ENCODE results near the gene BDKRB2.

BDKRB2 gene

GRCh38 chr14:96194262-96194656 lies 10.4 kb upstream of the BDKRB2 start:
- TF ChIP-seq FOXA1 (IDR thresholded peaks at IDR 0.05) (no peak), L3MBTL2 (conservative IDR thresholded peaks at IDR 0.05) (no peak), LEF1 (IDR thresholded peaks at IDR 0.05; ENCODE audit: borderline replicate concordance) (no peak), CTBP1 (IDR thresholded peaks at IDR 0.05; ENCODE audit: borderline replicate concordance) (no peak), BHLHE40 (IDR thresholded peaks at IDR 0.05; ENCODE audit: borderline replicate concordance) (no peak), TARDBP (IDR thresholded peaks at IDR 0.05) (no peak), ZNF384 (IDR thresholded peaks at IDR 0.05) (no peak), HDGF (IDR thresholded peaks at IDR 0.05; ENCODE audit: borderline replicate concordance) (no peak)
- ChIA-PET POLR2A (interaction anchor here (0.7 kb wide), 2 partner anchors 11 to 25 kb away, joined by 3 read pairs; partner anchors contain the start of gene BDKRB2), CTCF (no interaction called here)
- DNase-seq (ENCODE audit: extremely low spot score) = no peak

GRCh38 chr14:96194657-96195431 lies 9.8 kb upstream of the BDKRB2 start:
- ChIA-PET POLR2A (interaction anchor here (0.7 kb wide), 1 partner anchor 10 kb away, joined by 3 read pairs; the partner anchor contains the start of gene BDKRB2), CTCF (no interaction called here)
- no peak for TF ChIP-seq CTBP1 (IDR thresholded peaks at IDR 0.05; ENCODE audit: borderline replicate concordance)
- TF ChIP-seq, protein P1, sequence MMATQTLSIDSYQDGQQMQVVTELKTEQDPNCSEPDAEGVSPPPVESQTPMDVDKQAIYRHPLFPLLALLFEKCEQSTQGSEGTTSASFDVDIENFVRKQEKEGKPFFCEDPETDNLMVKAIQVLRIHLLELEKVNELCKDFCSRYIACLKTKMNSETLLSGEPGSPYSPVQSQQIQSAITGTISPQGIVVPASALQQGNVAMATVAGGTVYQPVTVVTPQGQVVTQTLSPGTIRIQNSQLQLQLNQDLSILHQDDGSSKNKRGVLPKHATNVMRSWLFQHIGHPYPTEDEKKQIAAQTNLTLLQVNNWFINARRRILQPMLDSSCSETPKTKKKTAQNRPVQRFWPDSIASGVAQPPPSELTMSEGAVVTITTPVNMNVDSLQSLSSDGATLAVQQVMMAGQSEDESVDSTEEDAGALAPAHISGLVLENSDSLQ (IDR thresholded peaks at IDR 0.05) = no peak
- TF ChIP-seq FOXA1 (IDR thresholded peaks at IDR 0.05) = no peak
- no peak for DNase-seq (ENCODE audit: extremely low spot score)

- TF ChIP-seq ARNT (IDR thresholded peaks at IDR 0.05) (no peak), TARDBP (IDR thresholded peaks at IDR 0.05) (no peak), ELF4 (IDR thresholded peaks at IDR 0.05) (no peak), L3MBTL2 (conservative IDR thresholded peaks at IDR 0.05) (no peak), FOXK2 (IDR thresholded peaks at IDR 0.05) (no peak), LEF1 (IDR thresholded peaks at IDR 0.05; ENCODE audit: borderline replicate concordance) (no peak), SP1 (IDR thresholded peaks at IDR 0.05) (no peak), CTBP1 (IDR thresholded peaks at IDR 0.05; ENCODE audit: borderline replicate concordance) (no peak), SUZ12 (IDR thresholded peaks at IDR 0.05) (no peak), ZNF384 (IDR thresholded peaks at IDR 0.05) (no peak), HDGF (IDR thresholded peaks at IDR 0.05; ENCODE audit: borderline replicate concordance) (no peak)
- TF ChIP-seq, protein P1 (IDR thresholded peaks at IDR 0.05) = no peak
- CTCF ChIA-PET = no interaction called here
- POLR2A ChIA-PET = no interaction called here
- DNase-seq (ENCODE audit: extremely low spot score) = no peak
Measured at GRCh38 chr14:96195441-96196081, 9.1 kb upstream of the BDKRB2 start.

GRCh38 chr14:96197163-96197852 lies 7.3 kb upstream of the BDKRB2 start:
- ChIA-PET CTCF (no interaction called here), POLR2A (no interaction called here)
- no peak for TF ChIP-seq SP1 (IDR thresholded peaks at IDR 0.05)
- no peak for TF ChIP-seq ZNF384 (IDR thresholded peaks at IDR 0.05)
- TF ChIP-seq HDGF (IDR thresholded peaks at IDR 0.05; ENCODE audit: borderline replicate concordance) = no peak
- TF ChIP-seq LEF1 (IDR thresholded peaks at IDR 0.05; ENCODE audit: borderline replicate concordance) = no peak
- no peak for TF ChIP-seq L3MBTL2 (conservative IDR thresholded peaks at IDR 0.05)
- TF ChIP-seq BHLHE40 (IDR thresholded peaks at IDR 0.05; ENCODE audit: borderline replicate concordance) = no peak
- no peak for TF ChIP-seq NFRKB (IDR thresholded peaks at IDR 0.05)
- TF ChIP-seq SUZ12 (IDR thresholded peaks at IDR 0.05) = no peak
- TF ChIP-seq, protein P1 (IDR thresholded peaks at IDR 0.05) = no peak
- TF ChIP-seq ARNT (IDR thresholded peaks at IDR 0.05) = no peak
- no peak for TF ChIP-seq FOXM1 (IDR thresholded peaks at IDR 0.05; ENCODE audit: borderline replicate concordance)
- TF ChIP-seq FOXA1 (IDR thresholded peaks at IDR 0.05) = no peak
- no peak for TF ChIP-seq CTBP1 (IDR thresholded peaks at IDR 0.05; ENCODE audit: borderline replicate concordance)
- no peak for TF ChIP-seq ELF4 (IDR thresholded peaks at IDR 0.05)
- no peak for TF ChIP-seq FOXK2 (IDR thresholded peaks at IDR 0.05)
- no peak for TF ChIP-seq TARDBP (IDR thresholded peaks at IDR 0.05)
- DNase-seq (ENCODE audit: extremely low spot score) = no peak

- ChIA-PET CTCF (no interaction called here), POLR2A (no interaction called here)
- DNase-seq (ENCODE audit: extremely low spot score) = no peak
- TF ChIP-seq BHLHE40 (IDR thresholded peaks at IDR 0.05; ENCODE audit: borderline replicate concordance) = no peak
- TF ChIP-seq L3MBTL2 (conservative IDR thresholded peaks at IDR 0.05) = no peak
Measured at GRCh38 chr14:96197969-96198368, 6.7 kb upstream of the BDKRB2 start.

Measured in HEK293T (cell line).